NCI-H446 treated with DMSO at 0.1 percent for 48 hours (cell line): ENCODE measurements around the gene KDM5C.

Experiments
- DNase-seq: peaks from one replicate; lab custom pipeline; 2025; lab: John Stamatoyannopoulos, UW

KDM5C gene

DNA sequence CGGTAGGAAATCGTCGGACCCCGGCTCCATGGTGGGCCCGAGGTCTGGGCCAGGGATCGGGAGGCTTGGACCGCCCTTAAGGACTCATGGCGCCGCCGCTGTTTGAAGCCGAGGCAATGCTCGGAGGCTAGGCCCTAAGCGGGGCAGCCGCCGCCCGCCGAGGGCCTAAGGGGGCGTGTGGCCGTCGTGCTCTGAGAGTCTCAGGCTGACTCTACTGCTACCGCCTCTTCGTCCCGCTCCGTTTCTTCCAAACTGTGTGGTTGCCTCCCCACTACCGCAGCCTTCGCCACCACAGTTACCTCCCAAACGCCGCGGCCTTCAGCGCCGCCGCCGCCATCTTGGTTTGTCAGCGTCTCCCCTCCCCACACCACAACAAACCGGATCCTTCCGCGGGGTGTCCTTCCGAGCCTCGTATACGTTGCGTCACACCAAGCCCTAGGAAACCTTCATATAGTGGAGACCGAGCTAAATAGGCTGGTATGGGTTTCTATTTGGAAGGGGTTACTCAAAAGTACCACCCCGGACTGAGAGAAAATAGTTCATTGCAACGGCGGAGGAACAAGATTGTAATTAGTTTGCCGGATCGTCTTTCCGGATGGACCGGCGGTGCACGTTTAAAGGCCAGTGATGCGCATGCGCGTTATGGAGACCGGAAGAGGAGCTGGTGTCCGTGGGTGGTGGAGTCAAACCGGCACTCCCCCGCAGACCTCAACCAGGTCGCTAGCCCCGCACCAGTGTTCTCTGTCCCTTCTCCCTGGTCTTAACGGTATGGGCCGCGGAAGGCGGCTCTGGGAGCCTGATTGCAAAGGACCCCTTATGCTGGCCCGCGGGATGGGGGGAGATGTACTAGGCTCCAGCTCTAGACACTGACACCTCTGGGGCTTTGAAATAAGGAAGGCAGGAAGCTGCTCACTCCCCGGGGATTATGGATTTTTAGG is at the start of gene KDM5C:
KDM5C (minus strand) TSS at position 348 of the 938 bp plus-strand sequence; CDS start at position 30, 318 bp downstream.
- DNase-seq, result peak; percentile 77

- no peak for DNase-seq
These were observed 47.9 kb upstream of the KDM5C start for GRCh38 chrX:53272808-53273337.

DNA sequence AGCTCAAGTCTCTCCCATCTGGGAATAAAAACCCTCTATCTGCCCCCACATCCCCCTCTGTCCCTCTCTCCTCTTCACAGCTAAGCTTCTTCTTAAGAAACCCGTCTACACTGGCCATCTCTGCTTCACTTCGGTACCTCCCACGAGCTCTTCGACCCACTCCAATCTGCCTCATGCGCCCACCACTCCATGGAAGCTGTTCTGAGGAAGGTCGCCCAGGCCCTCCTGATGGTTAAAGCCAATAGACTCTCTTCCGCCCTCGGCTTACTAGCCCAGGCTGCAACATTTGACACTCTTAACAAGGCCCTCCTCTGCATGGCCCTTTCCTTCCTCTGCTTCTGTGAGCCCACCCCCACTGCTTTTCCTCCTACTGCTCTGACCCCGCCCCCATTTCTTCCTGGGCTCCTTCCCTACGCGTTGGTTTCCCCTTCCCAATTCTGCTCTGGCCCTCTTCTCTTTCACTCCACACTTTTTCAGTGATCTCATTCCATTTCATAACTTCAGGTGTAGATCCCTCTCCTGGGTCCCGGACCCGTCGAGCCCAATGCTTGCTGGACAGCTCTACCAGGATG is 44.6 kb upstream of the KDM5C start:
- no peak for DNase-seq

DNA sequence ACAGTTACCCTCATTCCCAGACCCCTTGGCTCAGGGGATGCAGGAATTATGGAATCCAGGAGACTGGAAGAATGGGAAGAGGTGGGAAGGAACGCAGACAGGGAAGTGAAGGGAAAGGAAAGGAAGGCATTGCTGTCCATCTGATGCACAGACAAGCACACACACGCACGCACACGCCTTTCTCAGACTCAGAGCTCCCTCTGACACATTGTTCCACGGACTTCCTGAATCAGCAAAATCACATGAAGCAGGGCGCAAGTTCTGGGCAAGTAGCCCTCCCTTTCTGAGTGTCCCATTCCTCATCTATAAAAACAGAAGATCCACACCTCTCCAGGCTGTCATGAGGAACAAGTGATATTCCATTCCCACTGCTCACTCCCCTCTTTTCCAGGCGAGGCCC is 43.2 kb upstream of the KDM5C start:
- no peak for DNase-seq

- DNase-seq, result no peak
These were observed 41.9 kb upstream of the KDM5C start for GRCh38 chrX:53266914-53267313.

DNA sequence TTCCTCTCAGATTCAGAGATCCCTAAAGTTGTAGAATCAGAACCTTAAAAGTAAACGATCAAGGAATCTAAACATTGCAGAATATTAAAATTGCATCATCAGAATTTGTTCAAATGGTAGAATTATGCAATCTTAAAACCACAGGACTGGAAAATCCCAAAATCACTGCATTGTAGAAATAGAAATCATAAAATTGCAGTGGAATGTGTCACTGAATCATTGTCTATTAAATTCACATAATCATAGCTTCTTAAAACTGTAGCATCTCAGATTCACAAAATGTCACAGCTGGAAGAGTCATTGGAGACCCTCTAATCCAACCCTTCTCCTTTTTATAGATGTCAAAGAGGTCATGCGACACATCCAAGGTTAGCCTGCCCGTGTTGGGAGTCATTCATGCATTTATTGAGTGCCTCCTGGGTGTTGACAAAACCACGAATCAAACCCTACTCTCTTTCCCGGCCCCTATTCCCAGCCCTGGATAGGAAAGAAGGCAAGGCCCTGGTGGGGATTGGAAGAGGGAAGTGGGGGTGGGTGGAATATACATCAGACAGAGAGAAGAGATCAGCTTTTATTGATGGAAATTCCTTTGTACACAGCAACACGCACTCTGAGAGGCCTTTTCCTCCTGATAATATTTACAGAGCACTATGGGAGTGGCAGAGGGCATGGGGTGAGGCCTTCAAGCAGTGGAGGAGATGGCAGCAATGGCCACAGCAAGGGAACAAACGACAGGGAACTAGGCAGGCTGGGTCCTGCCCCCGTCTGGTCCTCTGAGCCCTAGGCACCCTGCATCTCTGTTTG is 41.0 kb upstream of the KDM5C start:
- DNase-seq, result no peak

DNA sequence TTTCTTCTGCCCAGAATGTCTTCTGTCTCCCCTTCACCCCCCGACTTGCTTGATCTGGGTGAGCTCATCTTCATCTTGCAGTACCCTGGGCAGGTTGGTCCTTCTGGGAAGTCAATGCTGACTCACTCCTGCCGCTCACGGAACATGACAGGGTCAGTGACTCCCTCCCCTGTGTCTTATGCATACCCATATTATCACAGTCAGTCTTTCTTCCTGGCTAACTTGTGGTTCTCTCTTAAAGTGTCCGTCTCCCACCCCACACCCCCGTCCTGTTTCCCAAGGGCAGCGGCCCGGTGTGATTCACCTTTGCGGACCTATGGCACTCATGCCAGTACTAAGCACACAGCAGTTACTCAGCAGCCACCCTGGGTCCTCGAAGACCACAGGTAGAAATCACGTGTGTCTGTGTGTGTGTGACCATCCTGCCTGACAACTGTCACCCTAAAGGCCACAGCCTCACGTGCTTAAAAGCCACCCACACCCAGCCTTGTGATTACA is 38.6 kb upstream of the KDM5C start:
- no peak for DNase-seq

GRCh38 chrX:53262918-53263394 is 37.9 kb upstream of the KDM5C start:
- DNase-seq, result no peak

DNA sequence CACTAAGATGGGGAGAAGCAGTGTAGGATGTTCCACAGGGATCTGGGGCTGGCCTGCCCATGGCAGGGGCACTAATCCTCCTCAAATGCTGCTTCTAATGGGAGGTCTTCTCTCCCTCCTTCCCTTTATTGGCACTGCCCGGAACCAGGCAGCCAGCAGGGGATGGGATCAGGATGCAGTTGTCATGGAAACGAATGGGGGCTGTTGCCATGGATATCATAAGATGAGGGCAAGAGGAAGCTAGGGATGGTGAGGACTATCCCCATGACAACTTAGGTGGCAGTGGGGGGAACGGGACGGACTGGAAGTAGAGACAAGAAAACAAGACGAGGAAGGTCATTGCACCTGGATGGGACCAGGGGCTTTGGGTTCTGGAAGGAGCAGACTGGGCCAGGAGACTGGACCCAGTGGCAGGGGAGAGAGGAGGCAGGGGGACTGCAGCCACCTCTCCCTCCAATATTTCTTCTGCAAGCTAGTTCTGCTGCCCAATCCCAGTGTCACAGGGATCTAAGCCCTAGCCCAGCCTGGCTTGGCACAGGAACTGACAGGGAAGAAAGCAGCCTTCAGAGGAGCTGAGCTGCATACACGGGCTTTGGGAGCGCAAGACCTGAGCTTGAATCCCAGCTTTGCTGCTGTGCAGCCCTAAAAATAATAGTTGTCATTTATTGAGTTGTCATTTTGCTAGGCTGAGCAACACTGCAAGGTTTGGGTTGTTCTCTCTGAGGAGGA is 37.3 kb upstream of the KDM5C start:
- DNase-seq, result no peak

- no peak for DNase-seq
These were observed 36.5 kb upstream of the KDM5C start for GRCh38 chrX:53261355-53261972.

DNA sequence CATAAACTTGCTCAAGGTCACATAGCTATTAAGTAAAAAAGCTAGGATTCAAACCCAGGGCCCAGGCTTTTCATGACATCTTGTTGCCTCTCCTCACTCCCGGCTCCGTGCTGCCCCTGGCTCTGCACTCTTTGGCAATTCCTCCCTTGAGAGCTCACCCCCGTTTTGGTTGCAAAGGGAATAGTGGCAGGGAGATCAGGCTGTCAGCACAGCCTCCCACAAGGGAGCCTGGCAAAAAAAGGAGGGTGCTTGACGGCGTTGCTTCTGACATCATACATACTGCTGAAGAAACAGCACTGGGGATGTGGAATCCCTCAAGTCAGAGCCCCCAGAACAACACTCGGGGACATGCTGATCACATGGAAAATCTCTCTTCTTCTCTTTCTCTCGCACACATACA is 35.8 kb upstream of the KDM5C start:
- DNase-seq, result no peak

DNA sequence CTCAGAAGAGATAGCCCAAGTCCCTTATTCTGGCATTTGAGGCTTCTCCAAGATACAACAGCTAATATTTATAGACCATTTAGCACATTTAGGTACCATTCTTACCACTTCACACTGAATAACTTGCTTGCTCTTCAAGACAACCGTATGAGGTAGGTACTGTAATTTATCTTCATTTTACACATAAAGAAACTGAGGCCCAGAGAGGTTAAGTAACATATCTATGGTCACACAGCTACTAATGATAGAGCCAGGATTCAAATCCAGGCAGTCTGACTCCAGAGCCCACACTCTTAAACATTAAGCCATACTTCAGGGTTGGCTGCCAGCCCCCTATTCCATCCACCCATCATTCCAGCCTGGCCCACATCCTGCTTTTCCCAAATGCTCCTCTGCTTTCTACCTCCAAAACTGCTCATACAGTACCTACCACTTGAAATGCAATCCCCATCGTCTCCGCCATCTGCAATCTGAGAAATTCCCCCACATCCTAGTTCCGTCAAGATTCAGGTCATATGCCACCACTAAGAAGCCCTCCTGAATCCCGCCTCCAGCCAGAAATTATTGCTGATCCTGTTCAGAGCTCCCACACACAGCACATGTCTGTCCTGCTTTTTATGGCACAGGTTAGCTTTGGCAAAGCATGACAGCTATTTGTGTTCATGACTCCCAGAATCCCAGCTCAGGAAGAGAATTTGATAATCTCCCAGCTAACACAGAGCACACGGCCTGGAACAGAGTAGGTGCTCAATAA is 32.8 kb upstream of the KDM5C start:
- DNase-seq, result no peak

- no peak for DNase-seq
These were observed 32.2 kb upstream of the KDM5C start for GRCh38 chrX:53257166-53257565.

GRCh38 chrX:53256446-53257041 is 31.5 kb upstream of the KDM5C start:
- no peak for DNase-seq

GRCh38 chrX:53255738-53256191 is 30.8 kb upstream of the KDM5C start:
- DNase-seq, result no peak

DNA sequence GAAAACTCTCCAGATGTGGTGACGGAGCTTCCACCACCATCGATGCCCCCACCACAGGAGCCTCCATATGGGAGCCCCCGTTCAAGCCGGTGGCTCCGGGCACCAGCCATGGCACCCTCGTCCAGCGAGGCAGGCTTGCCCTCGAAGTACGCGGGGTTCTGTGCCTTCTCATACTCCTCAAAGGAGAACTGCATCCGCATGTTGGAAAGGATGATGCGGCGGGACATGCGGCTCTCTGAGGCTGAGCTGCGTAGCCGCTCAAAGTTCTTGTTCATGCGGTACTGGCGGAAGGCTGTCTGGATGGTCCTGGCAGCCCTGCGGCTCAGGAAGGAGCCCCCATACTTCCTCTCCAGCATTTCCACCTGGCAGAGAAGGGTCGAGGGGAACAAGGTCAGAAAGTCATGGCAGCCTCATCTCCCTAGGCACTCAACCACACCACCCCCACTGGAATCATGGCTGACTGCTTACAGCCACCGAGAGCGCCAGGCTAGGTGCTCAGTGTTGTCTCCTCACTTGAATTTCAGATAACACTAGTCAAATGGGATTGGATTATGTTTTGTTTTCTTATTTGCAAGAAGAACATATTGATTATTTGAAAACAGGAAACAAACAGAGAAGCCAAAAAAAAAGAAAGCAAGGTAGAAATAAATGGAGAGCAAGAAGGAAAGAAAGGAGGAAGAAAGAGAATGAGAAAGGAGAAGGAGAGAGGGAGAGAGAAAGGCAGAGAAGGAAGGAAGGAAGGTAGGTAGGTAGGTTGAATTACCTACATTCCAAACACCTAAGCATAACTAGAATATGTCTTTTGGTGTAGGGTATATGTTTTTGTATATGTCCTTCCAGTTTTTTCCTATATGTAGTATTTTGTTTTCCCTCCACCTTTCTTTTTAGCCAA is 29.8 kb upstream of the KDM5C start:
- DNase-seq, result no peak

DNA sequence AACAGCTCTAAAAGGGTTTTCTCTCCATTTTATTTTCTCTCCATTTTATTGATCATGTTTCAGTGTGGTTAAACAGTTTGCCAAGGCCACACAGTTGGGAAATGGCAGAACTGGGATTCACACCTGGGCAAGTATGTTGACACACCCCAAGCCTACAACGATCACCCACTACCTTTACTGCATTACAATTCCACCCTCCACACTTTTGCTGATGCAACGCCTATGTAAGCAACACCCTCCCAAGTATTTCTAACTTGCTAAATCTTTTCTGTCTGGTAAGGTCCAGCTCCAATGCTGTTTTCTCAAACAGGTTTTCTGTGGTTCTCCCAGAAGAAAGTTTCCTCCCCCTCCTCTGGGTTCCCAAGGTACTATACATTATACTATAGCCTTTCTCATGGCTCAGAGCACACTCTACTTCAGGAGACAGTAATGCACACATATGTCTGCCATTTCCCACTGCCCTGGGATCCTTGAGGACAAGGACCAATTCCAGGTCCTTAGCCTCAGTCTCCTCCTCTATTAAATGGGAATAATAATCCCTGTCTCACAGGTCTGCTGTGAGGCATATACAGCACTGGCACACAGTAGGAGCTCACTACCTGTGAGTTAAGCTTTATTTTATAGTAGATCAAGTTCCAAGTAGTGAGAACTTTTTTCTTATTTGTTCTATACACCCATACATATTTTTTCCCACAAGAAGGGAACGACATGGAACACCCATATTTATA is 28.4 kb upstream of the KDM5C start:
- no peak for DNase-seq

GRCh38 chrX:53251307-53251706 is 26.3 kb upstream of the KDM5C start:
- DNase-seq, result no peak
